Stimulated activated CD4-positive, alpha-beta T cell treated with anti-CD3 and anti-CD28 coated beads, Interleukin-1b, Interleukin-23, amount 100 ng/mL, for 4 hours (primary cell): ENCODE results near the gene AMMECR1L.
"Not testable (repeated sequence)": the region's sequence is repeated elsewhere in the genome, so short reads cannot be mapped to it uniquely, and the experiment has no call there.

ENCODE experiments used
- DNase-seq, 2 donors: peaks; one replicate each; pipeline ENCODE4 v3.0.0-alpha.2; 2020; ENCODE audit warnings: low read depth in 2 of 2

AMMECR1L gene

GRCh38 chr2:127887082-127887775 lies 1.5 kb upstream of the AMMECR1L start:
- no peak for DNase-seq

DNA sequence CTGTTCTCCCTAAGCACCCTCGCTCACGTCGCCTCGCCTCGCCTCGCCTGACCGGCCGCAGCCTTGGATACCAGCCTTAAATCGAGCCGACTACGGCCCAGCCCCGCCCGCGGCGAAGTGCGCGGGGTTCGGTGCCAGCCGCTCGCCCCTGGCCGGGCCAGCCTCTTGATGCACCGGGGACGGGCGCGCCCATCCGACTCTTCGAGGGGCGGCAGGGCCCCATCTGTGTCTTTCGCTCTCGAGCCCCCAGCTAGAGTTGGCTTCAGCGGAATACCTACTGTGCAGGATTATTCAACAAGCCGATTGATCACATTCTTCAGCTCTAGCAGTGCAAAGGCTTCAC lies 808 bp upstream of the AMMECR1L start:
- DNase-seq: not testable (repeated sequence)

- DNase-seq: peak; percentile 13 to 19
Observed at GRCh38 chr2:127884861-127885740, 655 bp downstream of the AMMECR1L start.

- DNase-seq: no peak
Observed at GRCh38 chr2:127884436-127884835, 1.3 kb downstream of the AMMECR1L start.

DNA sequence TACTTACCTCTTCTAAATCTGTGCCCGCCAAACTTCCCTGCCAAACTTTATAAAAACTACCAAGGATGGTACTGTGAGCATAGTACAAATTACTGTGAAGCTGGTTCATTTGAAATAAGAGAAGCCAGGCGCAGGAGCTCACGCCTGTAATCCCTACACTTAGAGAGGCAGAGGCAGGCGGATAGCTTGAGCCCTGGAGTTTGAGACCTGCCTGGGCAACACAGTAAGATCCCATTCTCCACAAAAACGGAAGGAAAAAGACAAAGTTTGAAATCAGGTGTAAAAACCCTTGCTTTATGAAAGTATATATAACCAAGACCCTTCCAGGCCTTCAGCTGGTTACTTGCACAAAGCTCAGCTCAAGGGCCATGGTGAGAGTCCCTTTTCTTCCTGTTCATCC lies 5.9 kb downstream of the AMMECR1L start:
- DNase-seq: no peak

DNA sequence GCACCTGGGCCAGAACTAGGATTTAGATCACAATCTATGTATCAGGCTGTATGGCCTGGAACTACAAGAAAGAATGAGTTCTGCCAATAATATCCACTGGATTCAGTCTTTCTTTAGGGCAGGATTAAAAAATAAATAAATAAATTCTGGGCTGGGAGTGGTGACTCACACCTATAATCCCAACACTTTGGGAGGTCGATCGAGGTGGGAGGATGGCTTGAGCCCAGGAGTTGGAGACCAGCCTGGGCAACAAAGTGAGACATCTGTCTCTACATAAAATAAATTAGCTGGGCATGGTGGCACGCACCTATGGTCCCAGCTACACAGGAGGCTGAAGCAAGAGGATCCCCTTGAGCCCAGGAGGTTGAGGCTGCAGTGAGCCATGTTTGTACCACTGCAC lies 8.1 kb downstream of the AMMECR1L start:
- no peak for DNase-seq

DNA sequence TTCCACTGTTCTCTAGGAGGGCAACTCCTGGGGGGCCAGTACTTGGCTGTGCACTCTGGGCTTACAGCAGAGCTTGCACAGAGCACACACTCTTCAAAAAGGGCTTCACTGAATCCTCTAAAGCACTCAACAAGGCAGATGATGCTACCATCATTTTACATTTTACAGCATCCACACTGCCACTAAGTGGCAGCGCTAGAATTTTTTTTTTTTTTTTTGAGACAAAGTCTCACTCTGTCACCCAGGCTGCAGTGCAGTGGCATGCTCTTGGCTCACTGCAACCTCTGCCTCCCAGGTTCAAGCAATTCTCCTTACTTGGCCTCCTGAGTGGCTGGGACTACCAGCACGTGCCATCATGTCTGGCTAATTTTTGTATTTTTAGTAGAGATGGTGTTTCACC lies 8.6 kb downstream of the AMMECR1L start:
- no peak for DNase-seq

DNA sequence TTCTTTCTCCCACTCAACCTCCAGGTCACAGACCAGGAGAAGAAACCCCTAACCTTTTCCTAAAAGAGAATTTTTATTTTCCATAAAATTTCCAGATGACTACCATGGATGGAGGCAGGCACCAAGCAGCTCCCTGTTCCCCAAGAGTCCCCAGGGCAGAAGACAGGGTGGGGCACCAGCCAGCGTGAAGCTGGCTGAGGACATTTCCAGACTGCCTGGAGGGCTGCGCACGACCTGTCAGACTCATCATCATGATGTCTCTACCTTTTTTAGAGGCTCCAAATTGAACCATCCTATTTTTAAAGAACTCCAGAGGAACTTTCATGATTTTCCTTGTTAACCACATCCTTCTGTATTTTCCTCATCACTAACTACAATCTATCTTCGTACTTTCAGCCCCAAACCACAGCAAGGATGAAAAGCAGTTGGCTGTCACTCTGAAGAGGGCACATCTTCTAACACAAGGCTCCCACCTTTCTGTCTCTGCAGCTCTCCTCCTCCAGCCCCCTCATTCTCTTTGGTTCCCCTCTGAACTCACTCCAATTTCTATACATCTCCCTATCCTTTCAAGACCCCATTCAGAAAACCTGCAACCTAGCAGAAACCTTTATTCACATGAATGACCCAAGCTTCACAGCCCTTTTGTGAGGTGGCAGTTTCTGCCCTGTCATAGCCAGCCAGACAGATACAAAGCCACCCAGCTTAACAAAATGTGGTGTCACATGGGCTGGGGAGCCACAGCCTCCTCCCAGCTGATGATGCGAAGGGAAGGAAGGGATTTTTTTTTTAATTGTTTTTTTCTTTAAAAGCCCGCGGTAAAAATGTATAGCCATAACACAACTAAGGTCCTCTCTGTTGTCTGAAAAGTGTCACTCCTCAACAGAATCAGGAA lies 11.1 kb downstream of the AMMECR1L start:
- no peak for DNase-seq

DNA sequence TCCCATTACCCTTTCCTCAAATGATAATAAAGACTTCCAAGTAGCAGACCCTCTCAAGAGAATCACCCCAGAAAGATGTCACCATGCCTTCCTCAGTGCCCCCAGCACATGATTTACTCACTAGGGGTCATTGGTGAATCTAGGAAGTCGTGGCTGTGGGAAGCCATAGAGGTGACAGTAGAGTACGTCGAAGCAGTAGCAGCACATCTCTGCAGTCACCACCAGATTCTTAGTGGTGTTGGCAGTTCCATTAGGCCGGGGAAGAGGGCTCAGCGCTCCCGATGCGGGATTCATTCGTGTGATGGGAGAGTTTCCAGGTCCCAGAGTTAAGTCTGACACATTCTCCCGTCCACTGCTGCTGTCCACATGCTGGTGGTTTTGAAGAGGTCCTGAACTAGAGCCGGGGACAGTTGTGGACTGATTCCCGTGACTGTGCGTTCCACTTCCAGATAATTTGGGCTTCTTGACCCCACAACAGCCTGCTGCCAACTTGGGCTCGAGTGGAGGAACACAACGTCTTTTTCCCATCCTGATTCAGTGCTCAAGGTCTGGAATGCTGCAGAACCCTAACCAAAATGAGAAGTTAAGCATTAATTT lies 12.0 kb downstream of the AMMECR1L start:
- no peak for DNase-seq

DNA sequence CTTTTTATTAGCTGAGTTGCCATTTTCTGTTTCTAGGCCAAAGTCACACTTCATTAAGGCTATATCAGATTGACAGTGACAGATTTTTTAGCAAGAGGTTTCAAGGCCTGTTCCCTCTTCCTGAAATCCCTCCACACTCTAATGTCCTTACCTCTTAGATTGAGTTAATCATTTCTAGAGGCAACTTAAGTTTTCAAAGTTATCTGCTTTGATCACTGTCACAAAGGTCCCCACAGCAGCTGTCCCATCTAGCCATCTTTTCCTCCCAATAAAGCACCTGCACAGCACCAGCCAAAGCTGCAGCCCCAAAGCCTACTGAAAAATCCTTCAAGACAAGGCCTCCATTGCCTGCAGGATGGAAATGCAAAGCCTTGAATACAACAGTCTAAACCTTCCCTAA lies 13.4 kb downstream of the AMMECR1L start:
- DNase-seq: no peak

DNA sequence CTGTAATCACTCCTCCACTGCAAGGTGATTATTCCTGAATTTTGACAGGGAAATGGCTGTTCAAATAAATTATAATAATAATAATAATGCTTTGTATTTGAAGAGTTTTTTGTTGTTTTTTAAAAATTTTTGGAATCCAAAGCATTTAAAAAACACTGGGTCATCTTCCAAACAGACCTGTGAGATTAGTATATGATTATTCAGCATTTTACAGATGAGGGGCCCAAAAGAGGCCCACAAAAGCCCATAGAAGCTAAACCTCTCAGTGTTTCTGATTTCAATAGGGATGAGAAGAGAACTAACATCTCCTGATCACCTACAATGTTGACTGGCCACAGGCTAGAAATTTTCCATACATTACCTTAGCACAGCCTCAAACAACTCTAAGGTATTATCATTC lies 19.8 kb downstream of the AMMECR1L start:
- DNase-seq: no peak

DNA sequence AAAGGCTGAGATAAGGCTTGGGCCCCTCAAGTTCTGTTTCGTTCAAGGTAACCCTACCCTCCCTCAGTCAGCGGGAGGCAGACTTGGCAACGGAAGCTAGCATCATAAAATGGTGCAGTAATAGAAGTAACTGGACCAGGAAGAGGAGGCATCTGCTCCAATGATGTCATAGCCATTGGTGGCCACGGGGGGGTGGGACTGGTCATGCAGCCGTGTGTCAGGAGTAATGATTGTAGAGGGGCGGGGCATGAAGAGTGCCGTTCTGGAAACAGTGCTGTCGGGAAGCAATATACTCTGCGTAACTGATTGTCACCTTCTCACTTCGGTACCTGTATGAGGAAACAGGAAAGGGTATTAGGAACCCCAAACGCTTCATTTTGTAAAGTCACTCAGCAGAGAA lies 20.9 kb downstream of the AMMECR1L start:
- DNase-seq: no peak

GRCh38 chr2:127862228-127862627 lies 23.5 kb downstream of the AMMECR1L start:
- no peak for DNase-seq

DNA sequence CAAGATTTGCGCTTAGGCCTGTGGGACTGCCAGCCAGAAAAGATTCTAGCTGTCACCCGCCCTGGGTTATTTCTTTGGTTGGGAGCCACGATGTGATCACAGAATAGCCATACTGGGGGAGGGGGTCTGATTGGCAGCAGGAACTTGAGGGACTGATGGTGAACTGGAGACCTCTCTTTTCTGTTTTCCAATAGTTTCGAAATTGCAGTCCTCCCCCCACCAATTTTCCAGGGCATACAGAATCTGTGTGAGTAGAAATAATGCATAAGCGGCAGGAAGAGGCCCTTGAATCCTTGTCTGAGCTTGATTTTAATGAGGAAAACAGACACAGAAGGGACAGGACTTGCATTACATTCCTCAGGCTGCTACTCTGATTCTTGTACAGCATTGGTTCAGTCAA lies 25.6 kb downstream of the AMMECR1L start:
- DNase-seq: no peak

DNA sequence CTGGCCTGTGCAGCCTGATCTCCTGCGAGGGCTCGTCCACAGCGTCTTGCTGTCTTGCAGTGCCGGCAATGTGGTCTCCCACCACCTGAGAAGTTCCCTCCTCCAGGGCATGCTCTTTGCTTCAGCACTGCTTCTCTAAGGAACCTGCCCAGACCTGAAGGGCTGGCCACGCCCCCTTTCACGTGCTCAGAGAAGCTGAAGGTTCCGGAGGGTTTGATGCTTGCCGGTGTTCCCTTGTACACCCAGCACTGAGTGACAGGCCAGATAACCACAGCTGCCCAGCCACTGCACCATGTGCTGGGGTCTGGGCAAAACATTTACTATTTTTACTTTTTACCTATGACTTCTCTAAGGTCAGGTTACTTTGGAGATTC lies 26.1 kb downstream of the AMMECR1L start:
- peak; percentile 48 to 55 for DNase-seq

DNA sequence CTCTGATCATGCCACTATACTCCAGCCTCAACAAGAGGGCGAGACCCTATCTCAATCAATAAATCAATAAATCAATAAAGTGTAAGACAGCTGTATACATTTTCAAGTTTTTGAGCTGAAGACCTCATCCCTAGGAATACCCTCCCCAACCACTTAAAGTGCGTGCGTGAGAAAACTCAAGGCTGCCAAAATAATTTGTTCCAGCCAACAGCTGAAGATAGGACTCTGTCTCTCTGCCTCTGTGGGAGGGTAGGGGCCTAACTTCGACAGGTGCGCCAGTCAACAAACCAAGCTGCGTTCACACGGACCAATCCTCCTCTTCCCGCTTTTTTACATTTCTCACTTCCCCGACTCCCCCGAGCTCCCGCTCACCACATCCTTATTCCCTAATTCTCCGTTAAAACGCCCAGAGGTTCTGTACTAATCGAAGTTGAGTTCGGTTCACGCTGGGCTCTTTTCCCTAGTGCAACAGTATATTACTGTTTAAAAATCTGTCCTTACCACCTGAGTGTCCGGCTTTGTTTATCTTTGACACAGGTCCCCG lies 28.4 kb downstream of the AMMECR1L start:
- peak in 1 of 2 donors; percentile 7 for DNase-seq

DNA sequence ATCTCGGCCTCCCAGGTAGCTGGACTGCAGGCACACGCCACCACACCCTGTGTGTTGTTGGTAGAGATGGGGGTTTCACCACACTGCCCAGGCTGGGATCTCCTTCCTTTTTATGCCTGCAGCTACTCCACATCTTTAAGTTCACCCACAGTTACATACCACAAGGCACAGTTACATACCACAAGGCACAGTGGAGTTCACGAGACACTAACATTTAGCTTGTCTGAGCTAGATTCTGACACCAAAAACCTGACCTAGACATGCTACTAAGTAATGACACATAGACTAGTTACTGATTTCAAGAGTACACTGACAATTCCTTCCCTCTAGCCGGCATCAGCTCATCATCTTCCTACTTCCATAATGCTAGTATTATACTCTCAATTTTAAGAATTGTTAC lies 32.1 kb downstream of the AMMECR1L start:
- no peak for DNase-seq

GRCh38 chr2:127852388-127852787 lies 33.4 kb downstream of the AMMECR1L start:
- DNase-seq: no peak

- no peak for DNase-seq
Observed at GRCh38 chr2:127847931-127848330, 37.8 kb downstream of the AMMECR1L start.

DNA sequence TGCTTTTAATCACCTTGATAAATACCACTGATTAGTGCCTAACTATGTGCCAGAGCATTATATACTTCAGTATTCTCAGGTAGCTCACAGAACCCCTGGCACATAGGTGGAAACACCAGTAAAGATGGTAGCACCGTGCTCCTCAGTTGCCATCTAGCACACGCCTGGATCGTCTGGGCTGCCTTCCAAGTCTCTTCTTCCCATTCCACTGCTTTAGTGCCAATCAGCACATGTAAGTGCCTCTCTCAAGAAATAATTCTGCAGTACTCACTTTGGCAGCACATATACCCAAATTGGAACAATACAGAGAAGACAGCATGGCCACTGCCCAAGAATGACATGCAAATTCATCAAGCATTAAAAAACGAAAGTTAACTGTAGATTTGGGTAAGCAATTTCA lies 40.8 kb downstream of the AMMECR1L start:
- no peak for DNase-seq

DNA sequence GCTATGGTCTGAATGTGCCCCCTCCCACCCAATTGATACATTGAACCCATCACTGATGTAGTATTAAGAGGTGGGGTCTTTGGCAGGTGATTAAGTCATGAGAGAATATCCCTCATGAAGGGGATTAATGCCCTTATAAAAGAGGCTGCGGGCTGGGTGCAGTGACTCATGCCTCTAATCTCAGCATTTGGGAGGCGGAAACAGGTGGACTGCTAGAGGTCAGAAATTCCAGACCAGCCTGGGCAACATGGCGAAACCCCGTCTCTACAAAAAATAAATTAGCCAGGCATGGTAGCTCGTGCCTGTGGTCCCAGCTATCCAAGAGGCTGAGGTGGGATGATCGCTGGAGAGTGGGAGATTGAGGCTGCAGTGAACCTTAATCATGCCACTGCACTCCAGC lies 42.1 kb downstream of the AMMECR1L start:
- DNase-seq: no peak
